Right lobe of liver (tissue), 6 donors: ENCODE measurements around the gene OAS2. TPM values are rescaled to one million over a fixed set of nuclear protein-coding genes. Genes with fewer than 3 reads are reported as not detected.

Experiments
- ATAC-seq, 4 donors: fragments of 200-7000 bp; cut with Tn5 transposase; one replicate each; pipeline ENCODE4 v1.9.1; 2020; ENCODE audit warnings: mild to moderate bottlenecking in 4 of 4, moderate library complexity in 4 of 4
- DNase-seq, 3 donors: peaks; one replicate each; pipeline ENCODE4 v3.0.0-alpha.2; 2020
- H3K27ac ChIP-seq, 3 donors: fragments of 200-600 bp; one replicate each; pipeline ENCODE4 v1.8.0; 2022
- H3K27me3 ChIP-seq, 2 donors: fragments of 200-600 bp; one replicate each; pipeline ENCODE4 v1.8.0; 2022
- H3K36me3 ChIP-seq, 4 donors: fragments of 200-600 bp; sonication (generic) in 1 of 4; one replicate each; pipeline versions ENCODE4 v1.5.1 to v1.8.0; 2017 to 2022; ENCODE audit warnings: control low read depth in 1 of 4
- H3K4me1 ChIP-seq, 4 donors: fragments of 200-600 bp; sonication (generic) in 1 of 4; one replicate each; pipeline versions ENCODE4 v1.5.1 to v1.8.0; 2017 to 2022; ENCODE audit warnings: control low read depth in 1 of 4
- H3K4me3 ChIP-seq, 3 donors: fragments of 200-600 bp; one replicate each; pipeline ENCODE4 v1.8.0; 2022
- H3K9me3 ChIP-seq, 4 donors: fragments of 200-600 bp; sonication (generic) in 1 of 4; one replicate each; pipeline versions ENCODE4 v1.5.1 to v1.8.0; 2017 to 2022; ENCODE audit warnings: control low read depth in 1 of 4
- CTCF ChIP-seq, 4 donors: fragments of 200-600 bp in 3 of 4; fragments of 450-650 bp in 1 of 4; IDR thresholded peaks; one replicate each; pipeline versions ENCODE4 v1.5.1 to v1.8.0; 2016 to 2022; ENCODE audit warnings: antibody characterized with exemption in 4 of 4, mild to moderate bottlenecking in 2 of 4
- POLR2A ChIP-seq: fragments of 450-650 bp; IDR thresholded peaks from one replicate; pipeline ENCODE4 v1.6.1; 2017; ENCODE audit warnings: antibody characterized with exemption, mild to moderate bottlenecking
- WGBS: methylation state at CpG from one replicate; pipeline ENCODE4 v1.1.6; 2018; ENCODE audit warnings: low coverage, low lambda C conversion rate; ENCODE audit not compliant: insufficient coverage; ENCODE audit errors: missing lambda C conversion rate; 5-methylcytosine and 5-hydroxymethylcytosine counted together
- intact Hi-C, 2 donors: fragments of 100-400 bp; cut with DNase I; formaldehyde crosslinking; loops; one replicate each; pipeline versions ENCODE4 v1.11.2 to v1.14.1; 2022
- total RNA-seq, 6 experiments: library from RNA; depleted of rRNA in 2 of 6; stranded (reverse); fragments of >200 nt in 2 of 6; fragmentation: NEBNext Ultra II Directional in 3 of 6; extraction: Animal tissue kit (Norgen Biotek cat#: 25700) in 3 of 6; gene quantifications; one replicate each; pipeline versions ENCODE4 v1.1.0 to v1.2.4, GENCODE V29; 2016 to 2023
- donor health status: DM: no; HTN: yes; CAD: no.
- donor health status: DM: no; HTN: no; CAD: no.
- donor health status: DM: no; HTN: no; CAD: no.
- donor health status: DM: no; HTN: yes; CAD: no.
- donor health status: DM: no; HTN: yes; CAD: no.

Gene OAS2
- total RNA-seq, 6 experiments from 2014 or later = 5.2 to 13.4 (median 7.1) TPM

DNA sequence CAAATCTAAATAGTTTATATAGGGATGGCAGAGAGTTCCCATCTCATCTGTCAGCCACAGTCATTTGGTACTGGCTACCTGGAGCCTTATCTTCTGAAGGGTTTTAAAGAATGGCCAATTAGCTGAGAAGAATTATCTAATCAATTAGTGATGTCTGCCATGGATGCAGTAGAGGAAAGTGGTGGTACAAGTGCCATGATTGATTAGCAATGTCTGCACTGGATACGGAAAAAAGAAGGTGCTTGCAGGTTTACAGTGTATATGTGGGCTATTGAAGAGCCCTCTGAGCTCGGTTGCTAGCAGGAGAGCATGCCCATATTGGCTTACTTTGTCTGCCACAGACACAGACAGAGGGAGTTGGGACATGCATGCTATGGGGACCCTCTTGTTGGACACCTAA is 7.9 kb upstream of the OAS2 start:
- H3K27me3 ChIP-seq = no peaks in the 10 kb centered on the region
- intact Hi-C loops = no loop called here
- no peaks in the 10 kb centered on the region for H3K9me3 ChIP-seq
- no peak overlapping the region for H3K27ac ChIP-seq
- H3K4me1 ChIP-seq = no peaks in the 10 kb centered on the region
- peaks cover 0 to 8% (median 0%) of the 10 kb centered on the region in 4 donors for H3K36me3 ChIP-seq
- H3K4me3 ChIP-seq = no peak overlapping the region
- TF ChIP-seq POLR2A (no peak), CTCF (IDR thresholded peaks at IDR 0.05) (no peak)
- ATAC-seq (no peak), DNase-seq (no peak)
- WGBS = 100% methylated on average over 1 of the region's 2 CpGs

DNA sequence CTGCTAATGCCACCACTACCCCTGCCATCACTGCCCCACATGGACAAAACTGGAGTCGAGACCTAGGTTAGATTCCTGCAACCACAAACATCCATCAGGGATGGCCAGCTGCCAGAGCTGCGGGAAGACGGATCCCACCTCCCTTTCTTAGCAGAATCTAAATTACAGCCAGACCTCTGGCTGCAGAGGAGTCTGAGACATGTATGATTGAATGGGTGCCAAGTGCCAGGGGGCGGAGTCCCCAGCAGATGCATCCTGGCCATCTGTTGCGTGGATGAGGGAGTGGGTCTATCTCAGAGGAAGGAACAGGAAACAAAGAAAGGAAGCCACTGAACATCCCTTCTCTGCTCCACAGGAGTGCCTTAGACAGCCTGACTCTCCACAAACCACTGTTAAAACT is 7.1 kb upstream of the OAS2 start:
- Histone ChIP-seq H3K27me3 (no peaks in the 10 kb centered on the region), H3K4me3 (no peak overlapping the region), H3K9me3 (no peaks in the 10 kb centered on the region), H3K36me3 (peaks cover 0 to 8% (median 0%) of the 10 kb centered on the region in 4 donors), H3K27ac (no peak overlapping the region), H3K4me1 (no peaks in the 10 kb centered on the region)
- DNase-seq = no peak
- peak; percentile 45 to 68 (median 58) for ATAC-seq
- intact Hi-C loops = no loop called here
- TF ChIP-seq POLR2A (no peak), CTCF (IDR thresholded peaks at IDR 0.05) (no peak)
- WGBS = no CpG with 5 or more reads among the region's 5 CpGs

GRCh38 chr12:112973011-112973735 is 5.1 kb upstream of the OAS2 start:
- no peak for DNase-seq
- no peaks in the 10 kb centered on the region for H3K36me3 ChIP-seq
- intact Hi-C loops = no loop called here
- no peaks in the 10 kb centered on the region for H3K9me3 ChIP-seq
- ATAC-seq = no peak
- H3K4me3 ChIP-seq = no peak overlapping the region
- H3K27ac ChIP-seq = no peak overlapping the region
- H3K4me1 ChIP-seq = no peaks in the 10 kb centered on the region
- TF ChIP-seq POLR2A (no peak), CTCF (IDR thresholded peaks at IDR 0.05) (no peak)
- no peaks in the 10 kb centered on the region for H3K27me3 ChIP-seq
- WGBS = 78% methylated on average over 4 of the region's 4 CpGs

DNA sequence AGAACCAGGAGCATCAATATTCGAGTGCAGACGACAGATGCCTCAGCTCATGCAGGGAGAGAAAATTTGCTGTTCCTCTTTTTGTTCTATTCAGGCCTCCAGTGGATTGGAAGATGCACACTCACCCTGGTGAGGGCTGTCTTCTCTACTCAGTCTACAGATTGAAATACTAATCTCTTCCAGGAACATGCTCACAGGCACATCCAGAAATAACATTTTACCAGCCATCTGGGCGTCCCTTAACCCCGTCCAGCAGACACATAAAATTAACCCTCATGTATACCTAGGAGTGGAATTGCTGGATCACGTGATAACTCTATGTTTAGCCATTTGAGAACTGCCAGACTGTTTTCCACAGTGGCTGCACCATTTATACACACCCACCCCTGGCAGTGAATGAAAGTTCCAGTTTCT is 4.5 kb upstream of the OAS2 start:
- WGBS = 39% methylated on average over 5 of the region's 5 CpGs
- ATAC-seq (no peak), DNase-seq (no peak)
- intact Hi-C loops = no loop called here
- Histone ChIP-seq H3K4me3 (no peak overlapping the region), H3K36me3 (no peaks in the 10 kb centered on the region), H3K27ac (no peak overlapping the region), H3K9me3 (no peaks in the 10 kb centered on the region), H3K4me1 (peaks cover 0 to 3% (median 0%) of the 10 kb centered on the region in 4 donors), H3K27me3 (no peaks in the 10 kb centered on the region)
- TF ChIP-seq CTCF (IDR thresholded peaks at IDR 0.05) (no peak), POLR2A (no peak)
